ENCODE measurements around the gene CUL5. TPM values are rescaled to one million over a fixed set of nuclear protein-coding genes. Genes with fewer than 3 reads are reported as not detected.

CUL5 gene
- polyA plus RNA-seq, 3 donors: 24.7 to 37.8 (median 36.7) TPM

DNA sequence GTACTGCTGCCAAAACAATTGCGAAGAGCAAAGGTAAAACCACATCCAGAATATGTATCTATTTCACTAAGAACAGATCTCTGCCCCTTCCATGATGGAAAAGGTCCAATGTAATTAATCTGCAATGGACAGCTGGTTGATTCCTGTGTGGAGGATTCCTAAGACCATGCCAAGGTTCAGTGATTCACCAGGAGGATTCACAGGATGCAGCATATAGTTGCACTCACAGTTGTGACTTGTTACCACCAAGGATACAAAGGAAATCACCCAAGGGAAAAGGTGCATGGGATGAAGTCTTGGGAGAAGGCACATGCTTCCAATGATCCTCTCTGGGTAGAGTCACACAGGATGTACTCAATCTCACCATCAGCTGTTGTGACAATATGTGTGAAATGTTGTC lies 35.1 kb upstream of the CUL5 start:
- intact Hi-C loops (cut with micrococcal nuclease): no loop called here
- H3K27ac Mint-ChIP-seq: no peak overlapping the region
- H3K36me3 ChIP-seq (replicated peaks in 1 of 2; ENCODE audit: control insufficient read depth in 1 of 2, insufficient read depth in 2 of 2, low read length in 2 of 2): no peaks in the 10 kb centered on the region
- H3K4me1 Mint-ChIP-seq: peaks cover 4% of the 10 kb centered on the region
- H4K20me1 ChIP-seq (ENCODE audit: insufficient read depth, low read length): no peaks in the 10 kb centered on the region
- no peaks in the 10 kb centered on the region for H3K79me2 ChIP-seq (ENCODE audit: insufficient read depth, low read length)
- DNase-seq: no peak
- no peaks in the 10 kb centered on the region for H3K9me3 Mint-ChIP-seq
- no peak overlapping the region for H3K9ac ChIP-seq (ENCODE audit: insufficient read depth, low read length, poor library complexity, severe bottlenecking)
- H3K4me1 ChIP-seq (ENCODE audit: control insufficient read depth in 1 of 2, insufficient read depth in 2 of 2, low read length in 2 of 2): no peaks in the 10 kb centered on the region
- H2AFZ ChIP-seq (ENCODE audit: insufficient read depth, low read depth, low read length, poor library complexity, severe bottlenecking): no peak overlapping the region
- H3K4me3 Mint-ChIP-seq: no peak overlapping the region
- WGBS (ENCODE audit: insufficient coverage): no CpG with 5 or more reads among the region's 1 CpG
- TF ChIP-seq, protein P1, sequence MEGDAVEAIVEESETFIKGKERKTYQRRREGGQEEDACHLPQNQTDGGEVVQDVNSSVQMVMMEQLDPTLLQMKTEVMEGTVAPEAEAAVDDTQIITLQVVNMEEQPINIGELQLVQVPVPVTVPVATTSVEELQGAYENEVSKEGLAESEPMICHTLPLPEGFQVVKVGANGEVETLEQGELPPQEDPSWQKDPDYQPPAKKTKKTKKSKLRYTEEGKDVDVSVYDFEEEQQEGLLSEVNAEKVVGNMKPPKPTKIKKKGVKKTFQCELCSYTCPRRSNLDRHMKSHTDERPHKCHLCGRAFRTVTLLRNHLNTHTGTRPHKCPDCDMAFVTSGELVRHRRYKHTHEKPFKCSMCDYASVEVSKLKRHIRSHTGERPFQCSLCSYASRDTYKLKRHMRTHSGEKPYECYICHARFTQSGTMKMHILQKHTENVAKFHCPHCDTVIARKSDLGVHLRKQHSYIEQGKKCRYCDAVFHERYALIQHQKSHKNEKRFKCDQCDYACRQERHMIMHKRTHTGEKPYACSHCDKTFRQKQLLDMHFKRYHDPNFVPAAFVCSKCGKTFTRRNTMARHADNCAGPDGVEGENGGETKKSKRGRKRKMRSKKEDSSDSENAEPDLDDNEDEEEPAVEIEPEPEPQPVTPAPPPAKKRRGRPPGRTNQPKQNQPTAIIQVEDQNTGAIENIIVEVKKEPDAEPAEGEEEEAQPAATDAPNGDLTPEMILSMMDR (IDR thresholded peaks at IDR 0.05): no peak
- H3K36me3 Mint-ChIP-seq: peaks cover 0 to 2% of the 10 kb centered on the region in 2 donors
- no peak overlapping the region for H3K4me2 ChIP-seq (replicated peaks; ENCODE audit: extremely low read depth, low read length, poor library complexity, severe bottlenecking)
- no peaks in the 10 kb centered on the region for H3K9me3 ChIP-seq (replicated peaks in 1 of 2; ENCODE audit: control insufficient read depth in 1 of 2, insufficient read depth in 1 of 2, low read length in 2 of 2)
- H3K27ac ChIP-seq (ENCODE audit: low read depth in 1 of 2, low read length in 2 of 2): no peak overlapping the region
- H3K27me3 ChIP-seq (ENCODE audit: control insufficient read depth in 2 of 2, insufficient read depth in 2 of 2, low read length in 2 of 2): no peaks in the 10 kb centered on the region
- H3K4me3 ChIP-seq (replicated peaks in 1 of 3; ENCODE audit: low read depth in 2 of 3, low read length in 3 of 3): no peak overlapping the region
- peaks cover 0 to 2% (median 2%) of the 10 kb centered on the region in 3 donors for H3K27me3 Mint-ChIP-seq (ENCODE audit: low read depth in 3 of 3)

DNA sequence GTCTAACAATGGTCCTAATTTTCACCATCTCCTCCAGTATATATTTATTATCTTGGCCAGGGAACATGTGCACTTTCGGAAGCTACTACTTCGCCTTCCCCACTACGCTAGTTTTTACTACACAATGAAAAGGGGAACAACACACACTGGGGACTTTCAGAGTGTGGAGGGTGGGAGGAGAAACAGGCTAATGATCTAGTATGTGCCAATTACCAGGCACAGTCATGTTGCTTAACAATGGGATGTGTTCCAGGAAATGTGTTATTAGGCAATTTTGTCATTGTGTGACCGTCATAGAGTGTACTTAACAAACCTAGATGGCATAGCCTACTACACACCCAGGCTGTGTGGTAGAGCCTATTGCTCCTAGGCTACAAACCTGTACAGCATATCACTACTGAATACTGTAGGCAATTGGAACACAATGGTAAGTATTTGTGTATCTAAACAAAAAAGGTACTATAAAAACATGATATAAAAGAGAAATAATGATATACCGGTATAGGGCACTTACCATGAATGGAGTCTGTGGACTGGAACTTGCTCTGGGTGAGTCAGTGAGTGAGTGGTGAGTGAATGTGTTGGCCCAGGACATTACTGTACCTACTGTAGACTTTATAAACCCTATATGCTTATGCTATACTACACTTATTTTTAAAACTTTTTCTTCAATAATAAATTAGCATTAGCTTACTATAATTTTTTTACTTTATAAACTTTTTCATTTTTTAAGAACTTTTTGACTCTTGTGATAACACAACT lies 20.1 kb upstream of the CUL5 start:
- peak overlapping the region in 1 of 2 donors; percentile 73 for H3K27ac ChIP-seq (ENCODE audit: low read depth in 1 of 2, low read length in 2 of 2)
- intact Hi-C loops (cut with micrococcal nuclease): no loop called here
- Mint-ChIP-seq H3K27me3 (ENCODE audit: low read depth in 3 of 3) (no peaks in the 10 kb centered on the region), H3K4me1 (peaks cover 14% of the 10 kb centered on the region), H3K9me3 (peaks cover 0 to 2% (median 0%) of the 10 kb centered on the region in 7 donors), H3K4me3 (no peak overlapping the region), H3K36me3 (no peaks in the 10 kb centered on the region), H3K27ac (peak overlapping the region; percentile 69 to 93 (median 84))
- peak; percentile 90 to 98 (median 97) for DNase-seq
- WGBS (ENCODE audit: insufficient coverage): no CpG with 5 or more reads among the region's 5 CpGs
- no peaks in the 10 kb centered on the region for H3K79me2 ChIP-seq (ENCODE audit: insufficient read depth, low read length)
- H2AFZ ChIP-seq (ENCODE audit: insufficient read depth, low read depth, low read length, poor library complexity, severe bottlenecking): no peak overlapping the region
- no peaks in the 10 kb centered on the region for H4K20me1 ChIP-seq (ENCODE audit: insufficient read depth, low read length)
- peak overlapping the region in 1 of 3 experiments; percentile 28 for H3K4me3 ChIP-seq (replicated peaks in 1 of 3; ENCODE audit: low read depth in 2 of 3, low read length in 3 of 3)
- H3K4me1 ChIP-seq (ENCODE audit: control insufficient read depth in 1 of 2, insufficient read depth in 2 of 2, low read length in 2 of 2): peaks cover 13 to 14% of the 10 kb centered on the region in 2 donors
- H3K4me2 ChIP-seq (replicated peaks; ENCODE audit: extremely low read depth, low read length, poor library complexity, severe bottlenecking): peak overlapping the region; percentile 21
- TF ChIP-seq, protein P1 (IDR thresholded peaks at IDR 0.05): no peak
- H3K36me3 ChIP-seq (replicated peaks in 1 of 2; ENCODE audit: control insufficient read depth in 1 of 2, insufficient read depth in 2 of 2, low read length in 2 of 2): no peaks in the 10 kb centered on the region
- H3K9ac ChIP-seq (ENCODE audit: insufficient read depth, low read length, poor library complexity, severe bottlenecking): no peak overlapping the region
- no peaks in the 10 kb centered on the region for H3K9me3 ChIP-seq (replicated peaks in 1 of 2; ENCODE audit: control insufficient read depth in 1 of 2, insufficient read depth in 1 of 2, low read length in 2 of 2)
- no peaks in the 10 kb centered on the region for H3K27me3 ChIP-seq (ENCODE audit: control insufficient read depth in 2 of 2, insufficient read depth in 2 of 2, low read length in 2 of 2)
